ENCODE data around the gene NUP210.
"Not testable (repeated sequence)": the region's sequence is repeated elsewhere in the genome, so short reads cannot be mapped to it uniquely, and the experiment has no call there.

The NUP210 gene

GRCh38 chr3:13429631-13430291, 9.6 kb upstream of the NUP210 start:
- DNase-seq, result no peak

GRCh38 chr3:13428678-13429077, 8.6 kb upstream of the NUP210 start:
- DNase-seq, result not testable (repeated sequence)

GRCh38 chr3:13427662-13428603, 7.8 kb upstream of the NUP210 start:
- no peak for DNase-seq

GRCh38 chr3:13426591-13426990, 6.5 kb upstream of the NUP210 start:
- DNase-seq, result no peak

- no peak for DNase-seq
Measured at GRCh38 chr3:13425689-13426088, 5.6 kb upstream of the NUP210 start.

GRCh38 chr3:13424865-13425617, 4.9 kb upstream of the NUP210 start:
- DNase-seq, result no peak

GRCh38 chr3:13424141-13424844, 4.2 kb upstream of the NUP210 start:
- DNase-seq, result no peak

GRCh38 chr3:13420831-13421765, 976 bp upstream of the NUP210 start:
- DNase-seq, result no peak

GRCh38 chr3:13419505-13420044, 547 bp downstream of the NUP210 start:
- DNase-seq, result no peak

GRCh38 chr3:13417166-13417947, 2.8 kb downstream of the NUP210 start:
- DNase-seq, result no peak

- DNase-seq, result no peak
Measured at GRCh38 chr3:13415997-13416793, 3.9 kb downstream of the NUP210 start.

- no peak for DNase-seq
Measured at GRCh38 chr3:13415236-13415986, 4.7 kb downstream of the NUP210 start.

- no peak for DNase-seq
Measured at GRCh38 chr3:13414040-13414729, 5.9 kb downstream of the NUP210 start.

GRCh38 chr3:13411186-13411860, 8.8 kb downstream of the NUP210 start:
- DNase-seq, result no peak

GRCh38 chr3:13408890-13409289, 11.2 kb downstream of the NUP210 start:
- no peak for DNase-seq

GRCh38 chr3:13407926-13408325, 12.2 kb downstream of the NUP210 start:
- no peak for DNase-seq

- DNase-seq, result no peak
Measured at GRCh38 chr3:13407475-13407874, 12.6 kb downstream of the NUP210 start.

GRCh38 chr3:13406190-13406589, 13.9 kb downstream of the NUP210 start:
- no peak for DNase-seq
